CD4-positive, alpha-beta T cell treated with Interleukin-17A for 4 hours (primary cell): ENCODE data around the gene LARP4B.
"Not testable (repeated sequence)": the region's sequence is repeated elsewhere in the genome, so short reads cannot be mapped to it uniquely, and the experiment has no call there.

ENCODE experiments used
- DNase-seq: peaks from one replicate; pipeline ENCODE4 v3.0.0-alpha.2; 2020; ENCODE audit warnings: mixed read lengths

LARP4B gene

DNA sequence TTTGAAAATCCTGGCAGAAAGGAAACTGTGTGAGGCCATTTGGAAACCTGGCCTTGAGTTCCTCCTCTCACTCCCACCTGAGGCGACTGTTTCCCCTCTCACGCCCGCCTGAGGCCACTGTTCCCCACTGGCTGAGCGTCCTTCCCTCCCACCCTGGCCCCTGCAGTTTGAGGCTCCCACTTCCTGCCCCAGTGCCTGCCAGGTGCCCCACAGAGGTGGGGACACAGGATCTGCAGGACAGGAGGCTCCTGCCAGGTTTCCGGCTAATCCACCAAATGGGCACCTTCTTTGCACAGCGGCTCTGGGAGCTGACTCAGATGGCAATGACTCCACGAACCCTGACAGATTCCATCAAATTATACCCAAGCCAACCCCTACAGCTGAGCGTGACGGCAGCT is 24.3 kb upstream of the LARP4B start:
- DNase-seq: no peak

DNA sequence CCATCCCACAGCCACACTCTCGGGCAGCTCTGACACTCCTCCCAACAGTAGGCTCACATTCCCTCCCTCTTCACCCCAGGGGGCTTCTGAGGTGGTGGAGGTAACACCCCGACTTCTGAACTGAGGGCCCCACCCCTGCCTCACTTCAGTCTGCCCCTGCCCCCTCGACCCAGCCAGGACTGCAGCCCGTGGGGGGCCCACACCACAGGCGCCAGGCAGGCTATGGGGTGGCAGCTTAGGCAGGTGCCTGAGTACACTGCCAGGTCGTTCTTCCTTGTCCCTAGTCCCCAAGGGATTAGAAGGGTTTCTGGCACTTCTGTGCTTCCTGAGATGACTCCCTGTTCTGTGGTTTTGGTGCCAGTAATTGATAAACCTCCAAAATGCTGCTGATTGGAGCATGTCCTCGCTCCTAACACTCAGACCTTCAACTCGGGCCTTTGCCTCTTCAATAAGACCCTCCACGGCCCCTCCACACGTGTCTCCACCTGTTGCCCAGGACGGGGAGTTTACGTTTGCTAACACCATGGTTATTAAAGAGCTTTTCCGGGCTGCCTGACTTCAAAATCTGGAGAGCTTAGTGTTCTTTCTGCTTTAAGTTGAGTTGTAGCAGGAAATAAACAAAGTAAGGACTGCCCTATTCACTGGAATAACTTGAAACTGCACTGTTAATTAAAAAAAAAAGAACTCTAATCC is 23.8 kb upstream of the LARP4B start:
- DNase-seq: no peak

DNA sequence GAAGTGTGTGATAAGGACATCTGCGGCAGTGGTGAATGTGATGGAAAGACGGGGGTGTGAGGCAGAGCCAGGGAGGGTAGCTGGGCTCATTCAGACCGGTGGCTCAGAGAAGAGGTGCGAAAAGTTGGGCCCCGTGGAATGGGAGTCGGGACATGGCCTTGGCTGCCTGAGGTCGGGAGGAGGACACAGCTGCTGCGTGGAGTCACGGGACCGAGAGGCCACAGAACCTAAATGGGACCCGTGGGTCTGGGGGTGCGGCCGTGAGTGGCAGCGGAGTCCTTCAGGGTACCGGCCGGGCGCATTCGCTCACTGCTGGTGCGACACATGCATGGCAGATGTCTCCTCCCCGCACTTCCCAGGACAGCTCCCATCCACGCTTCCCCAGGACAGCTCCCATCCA is 22.9 kb upstream of the LARP4B start:
- DNase-seq: no peak

- DNase-seq: no peak
These were observed 22.3 kb upstream of the LARP4B start for GRCh38 chr10:953836-954235.

- DNase-seq: no peak
These were observed 17.9 kb upstream of the LARP4B start for GRCh38 chr10:949446-949845.

- DNase-seq: no peak
These were observed 16.8 kb upstream of the LARP4B start for GRCh38 chr10:948347-948746.

DNA sequence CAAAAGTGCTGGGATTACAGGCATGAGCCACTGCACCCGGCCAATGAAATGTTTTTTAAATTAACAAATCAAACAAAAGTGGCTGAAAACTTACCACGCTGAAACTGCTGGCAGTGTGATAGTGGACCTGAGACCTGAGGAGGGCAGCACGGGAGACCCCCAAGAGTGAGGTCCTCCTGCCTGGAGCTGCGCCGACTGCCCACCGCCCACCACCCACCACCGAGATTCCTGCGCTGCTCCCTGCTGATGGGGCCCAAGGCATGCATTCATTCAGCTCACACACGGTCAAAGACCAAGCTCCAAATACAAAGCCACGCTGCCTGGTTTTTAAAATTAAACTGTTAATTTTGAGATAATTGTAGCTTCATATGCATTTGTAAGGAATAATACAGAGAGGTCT is 16.4 kb upstream of the LARP4B start:
- DNase-seq: no peak

- DNase-seq: no peak
These were observed 15.5 kb upstream of the LARP4B start for GRCh38 chr10:947051-947450.

DNA sequence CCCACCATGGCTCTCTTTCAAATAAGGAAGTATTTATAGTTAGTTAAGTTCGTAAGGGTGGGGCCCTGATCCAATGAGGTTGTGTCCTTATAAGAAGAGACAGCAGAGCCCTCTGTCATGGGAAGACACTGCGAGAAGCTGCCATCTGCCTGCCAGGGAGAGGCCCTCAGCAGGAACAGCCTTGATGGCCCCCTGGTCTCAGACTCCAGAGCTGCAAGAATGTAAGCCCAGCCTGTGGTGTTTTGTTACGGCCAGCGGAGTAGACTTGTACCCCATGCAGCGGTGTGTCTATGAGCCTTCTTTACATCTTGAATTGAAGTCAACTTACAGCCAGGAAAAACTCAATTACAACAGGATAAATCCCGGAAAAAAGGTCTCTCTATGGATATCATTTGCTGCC is 14.3 kb upstream of the LARP4B start:
- DNase-seq: no peak

- peak; percentile 70 for DNase-seq
These were observed 12.7 kb upstream of the LARP4B start for GRCh38 chr10:944034-944831.

GRCh38 chr10:943334-944033 is 12.0 kb upstream of the LARP4B start:
- DNase-seq: no peak

DNA sequence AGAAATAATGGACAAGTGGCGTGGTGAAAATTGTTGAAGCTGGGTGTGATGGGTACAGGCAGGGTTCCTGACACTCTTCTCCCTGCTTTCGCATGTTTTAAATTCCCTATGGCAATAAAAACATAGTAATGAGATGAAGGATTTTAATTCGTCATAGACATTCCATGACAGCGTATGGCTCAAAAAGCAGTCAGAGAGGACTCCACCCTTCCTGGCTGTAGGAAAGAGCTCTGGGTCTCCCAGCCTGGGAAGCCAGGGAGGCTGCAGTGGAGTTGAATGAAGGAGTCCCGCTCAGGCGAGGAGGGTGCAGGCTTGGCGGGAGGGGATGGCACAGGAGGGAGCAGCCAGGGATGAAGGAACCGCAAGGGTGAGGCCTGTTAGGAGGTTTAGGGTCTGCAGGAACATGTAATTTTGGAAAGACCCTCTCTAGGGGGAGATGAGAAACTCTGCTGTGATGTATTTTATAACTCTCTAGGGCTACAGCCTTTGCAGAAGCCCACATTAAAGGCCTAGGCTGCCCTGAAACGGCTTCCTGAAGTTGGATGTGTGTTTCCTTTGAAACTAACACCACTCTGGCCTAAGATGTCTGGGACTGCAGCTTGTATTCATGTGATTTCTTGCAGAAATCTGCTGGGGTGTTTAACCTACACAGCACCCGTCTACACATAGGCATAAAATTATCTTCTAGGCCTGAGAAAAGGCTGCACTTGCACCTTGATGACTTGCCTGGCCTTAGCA is 7.6 kb upstream of the LARP4B start:
- peak; percentile 33 for DNase-seq

- no peak for DNase-seq
These were observed 3.4 kb upstream of the LARP4B start for GRCh38 chr10:934746-935406.

DNA sequence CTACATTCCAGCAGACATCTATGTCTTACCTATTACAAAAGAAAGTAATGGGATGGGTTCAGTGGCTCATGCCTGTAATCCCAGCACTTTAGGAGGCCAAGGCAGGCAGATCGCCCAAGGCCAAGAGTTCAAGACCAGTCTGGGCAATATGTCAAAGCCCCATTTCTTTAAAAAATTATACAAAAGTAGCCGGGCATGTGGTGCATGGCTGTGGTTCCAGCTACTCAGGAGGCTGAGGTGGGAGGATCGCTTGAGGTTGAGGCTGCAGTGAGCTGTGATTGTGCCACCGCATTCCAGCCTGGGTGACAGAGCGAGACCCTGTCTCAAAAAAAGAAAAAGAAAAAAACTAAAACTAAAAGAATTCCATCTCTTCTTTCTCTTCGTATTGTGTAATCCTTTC is 2.7 kb upstream of the LARP4B start:
- DNase-seq: not testable (repeated sequence)

GRCh38 chr10:932589-932988 is 1.1 kb upstream of the LARP4B start:
- no peak for DNase-seq

GRCh38 chr10:930625-931325 is 730 bp downstream of the LARP4B start:
- peak; percentile 18 for DNase-seq

DNA sequence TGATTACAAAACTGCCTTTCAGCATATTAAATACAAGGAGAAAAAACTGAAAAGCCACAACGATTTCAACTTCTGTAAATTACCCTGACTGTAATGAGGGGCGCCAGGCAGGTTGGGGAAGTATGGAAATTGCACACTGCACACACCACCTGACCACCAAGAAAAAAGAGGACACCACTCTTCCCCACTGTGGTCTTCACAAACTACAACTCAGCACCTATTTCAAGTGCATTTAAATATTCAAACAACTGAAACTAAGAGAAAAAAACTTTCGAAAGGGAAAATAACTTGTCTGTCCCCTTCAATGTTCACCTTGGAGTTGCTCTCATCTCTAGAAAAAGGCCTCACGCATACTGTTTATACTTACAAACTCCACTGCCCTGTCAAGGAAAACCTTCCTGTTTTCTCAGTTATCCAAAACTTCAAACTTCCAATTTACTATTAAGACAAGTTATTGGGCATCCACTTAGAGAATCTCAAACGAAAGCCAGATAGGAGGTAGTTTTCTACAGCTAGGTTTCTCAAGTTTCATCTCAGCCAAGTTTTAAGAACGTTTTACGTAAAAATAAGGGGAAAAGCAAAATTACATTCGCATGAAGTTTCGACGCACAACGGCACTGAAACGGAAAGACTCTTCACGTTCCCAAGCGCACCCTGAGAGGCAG is 1.4 kb downstream of the LARP4B start:
- DNase-seq: no peak

DNA sequence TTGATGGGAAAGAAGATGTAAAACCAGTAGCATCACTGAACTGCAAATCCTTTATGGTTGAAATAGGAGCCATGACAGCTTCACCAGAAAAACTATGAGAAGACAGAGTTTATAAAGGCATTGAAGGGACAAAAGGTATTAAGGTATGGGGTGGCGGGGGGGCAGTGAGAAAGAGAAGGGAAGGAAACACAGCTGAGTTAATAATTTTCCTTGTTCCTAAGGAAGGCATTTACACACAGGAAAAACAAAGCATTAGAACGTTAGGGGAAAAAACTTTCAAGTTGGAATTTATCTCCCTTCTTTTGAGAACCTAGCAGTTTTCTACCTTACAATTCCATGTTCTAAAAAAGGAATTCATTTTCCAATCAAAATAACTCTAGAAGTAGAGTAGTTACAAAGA is 4.4 kb downstream of the LARP4B start:
- no peak for DNase-seq

- no peak for DNase-seq
These were observed 5.3 kb downstream of the LARP4B start for GRCh38 chr10:926075-926698.

DNA sequence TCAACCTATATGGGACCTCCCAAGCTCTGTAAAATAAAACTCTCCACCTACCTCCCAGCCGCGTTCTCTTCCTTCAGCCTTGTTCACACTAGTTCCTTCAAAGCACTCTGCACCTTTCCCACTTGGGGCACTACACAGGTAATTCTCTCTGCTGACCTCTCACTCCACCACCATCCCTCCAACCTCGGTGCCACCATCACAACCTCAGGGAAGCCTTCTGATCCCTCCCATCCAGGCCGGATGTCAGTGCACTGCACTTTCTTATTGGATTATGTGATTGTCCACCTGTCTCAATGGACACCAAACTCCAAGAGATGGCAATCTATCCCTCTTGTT is 7.0 kb downstream of the LARP4B start:
- DNase-seq: no peak
